Measurements from ENCODE around the gene CREBBP. TPM values are rescaled to one million over a fixed set of nuclear protein-coding genes. Genes with fewer than 3 reads are reported as not detected.

Gene CREBBP
- total RNA-seq, 1 experiment from 2014 or later, result 79.6 TPM

DNA sequence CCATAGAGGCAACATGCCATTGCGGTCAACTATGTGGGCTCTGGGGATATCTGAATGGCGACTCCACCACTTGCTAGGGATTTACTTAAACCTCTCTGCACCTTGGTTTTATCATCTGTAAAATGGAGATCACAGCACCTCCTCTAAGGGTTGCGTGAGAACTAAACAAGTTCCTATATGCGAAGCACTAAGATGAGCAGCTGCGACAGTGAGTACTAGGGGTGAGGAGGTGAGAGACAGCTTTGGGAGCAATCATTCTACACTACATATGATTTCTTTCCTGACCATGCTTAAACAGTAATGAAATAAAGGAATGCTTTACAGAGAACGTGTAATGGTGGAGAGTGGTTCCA, 61.4 kb downstream of the CREBBP start:
- Histone ChIP-seq H3K27me3 (replicated peaks; ENCODE audit: insufficient read depth, low read depth, low read length, poor library complexity) (no peaks in the 10 kb centered on the region), H3K9me3 (ENCODE audit: low read depth, low read length, poor library complexity, severe bottlenecking) (no peaks in the 10 kb centered on the region), H3K4me1 (ENCODE audit: insufficient read depth, low read length, poor library complexity, severe bottlenecking) (peaks cover 26% of the 10 kb centered on the region), H3K27ac (ENCODE audit: low read depth, low read length, poor library complexity, severe bottlenecking) (no peak overlapping the region), H3K4me3 (ENCODE audit: low read depth, low read length, poor library complexity, severe bottlenecking) (no peak overlapping the region), H3K36me3 (ENCODE audit: insufficient read depth, low read length, poor library complexity, severe bottlenecking) (no peaks in the 10 kb centered on the region)
- DNase-seq (ENCODE audit: low spot score), result no peak
- ChIA-PET POLR2A (ENCODE audit: low non-redundant PET) (no interaction called here), CTCF (no interaction called here)
- TF ChIP-seq CTCF (conservative IDR thresholded peaks at IDR 0.05; ENCODE audit: low read depth, low read length), result no peak
- TF ChIP-seq EZH2 (IDR thresholded peaks at IDR 0.05; ENCODE audit: borderline replicate concordance, low read depth, low read length, poor library complexity, severe bottlenecking), result no peak
- intact Hi-C loops (cut with micrococcal nuclease; ENCODE audit: unreplicated experiment), result no loop called here
- BruUV-seq (replicated peaks), result no TSS peak

DNA sequence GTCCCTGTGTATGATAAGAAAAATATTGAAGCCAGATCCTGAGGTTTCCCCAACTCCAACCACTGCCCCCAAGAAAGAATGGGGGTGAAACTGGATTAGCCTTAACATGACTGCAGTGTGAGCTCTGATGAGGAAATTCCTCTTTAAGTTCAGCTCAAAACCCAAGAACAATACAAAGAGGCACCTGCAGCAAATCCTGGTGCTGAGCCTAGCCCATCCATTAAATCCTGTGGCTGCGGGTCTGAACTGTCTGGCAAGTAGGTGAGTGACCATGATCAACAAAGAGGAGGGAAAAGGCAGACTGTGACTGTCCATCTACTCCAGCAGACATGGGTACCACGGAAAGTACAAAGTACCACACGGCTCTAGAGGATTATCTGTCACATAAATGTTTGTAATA, 64.2 kb downstream of the CREBBP start:
- no peak overlapping the region for H3K27ac ChIP-seq (ENCODE audit: low read depth, low read length, poor library complexity, severe bottlenecking)
- H3K4me1 ChIP-seq (ENCODE audit: insufficient read depth, low read length, poor library complexity, severe bottlenecking), result peaks cover 26% of the 10 kb centered on the region
- H3K36me3 ChIP-seq (ENCODE audit: insufficient read depth, low read length, poor library complexity, severe bottlenecking), result no peaks in the 10 kb centered on the region
- no peak for DNase-seq (ENCODE audit: low spot score)
- no TSS peak for BruUV-seq (replicated peaks)
- ChIA-PET CTCF (no interaction called here), POLR2A (ENCODE audit: low non-redundant PET) (no interaction called here)
- H3K27me3 ChIP-seq (replicated peaks; ENCODE audit: insufficient read depth, low read depth, low read length, poor library complexity), result no peaks in the 10 kb centered on the region
- no peak overlapping the region for H3K4me3 ChIP-seq (ENCODE audit: low read depth, low read length, poor library complexity, severe bottlenecking)
- TF ChIP-seq CTCF (conservative IDR thresholded peaks at IDR 0.05; ENCODE audit: low read depth, low read length), result no peak
- TF ChIP-seq EZH2 (IDR thresholded peaks at IDR 0.05; ENCODE audit: borderline replicate concordance, low read depth, low read length, poor library complexity, severe bottlenecking), result no peak
- intact Hi-C loops (cut with micrococcal nuclease; ENCODE audit: unreplicated experiment), result no loop called here
- H3K9me3 ChIP-seq (ENCODE audit: low read depth, low read length, poor library complexity, severe bottlenecking), result no peaks in the 10 kb centered on the region

GRCh38 chr16:3814755-3815154, 65.8 kb downstream of the CREBBP start:
- CTCF ChIA-PET, result no interaction called here

More at GRCh38 chr16:3814755-3815154, 65.8 kb downstream of the CREBBP start:
- no TSS peak for BruUV-seq (replicated peaks)
- Histone ChIP-seq H3K4me3 (ENCODE audit: low read depth, low read length, poor library complexity, severe bottlenecking) (no peak overlapping the region), H3K27ac (ENCODE audit: low read depth, low read length, poor library complexity, severe bottlenecking) (no peak overlapping the region), H3K4me1 (ENCODE audit: insufficient read depth, low read length, poor library complexity, severe bottlenecking) (peaks cover 11% of the 10 kb centered on the region), H3K36me3 (ENCODE audit: insufficient read depth, low read length, poor library complexity, severe bottlenecking) (no peaks in the 10 kb centered on the region), H3K9me3 (ENCODE audit: low read depth, low read length, poor library complexity, severe bottlenecking) (no peaks in the 10 kb centered on the region), H3K27me3 (replicated peaks; ENCODE audit: insufficient read depth, low read depth, low read length, poor library complexity) (no peaks in the 10 kb centered on the region)
- no peak for TF ChIP-seq EZH2 (IDR thresholded peaks at IDR 0.05; ENCODE audit: borderline replicate concordance, low read depth, low read length, poor library complexity, severe bottlenecking)
- TF ChIP-seq CTCF (conservative IDR thresholded peaks at IDR 0.05; ENCODE audit: low read depth, low read length), result no peak
- no peak for DNase-seq (ENCODE audit: low spot score)
- intact Hi-C loops (cut with micrococcal nuclease; ENCODE audit: unreplicated experiment), result no loop called here
- POLR2A ChIA-PET (ENCODE audit: low non-redundant PET), result no interaction called here

All from A673 (cell line).